ENCODE data around the gene ZFP69B.
"Not testable (repeated sequence)": the region's sequence is repeated elsewhere in the genome, so short reads cannot be mapped to it uniquely, and the experiment has no call there.

Gene ZFP69B

DNA sequence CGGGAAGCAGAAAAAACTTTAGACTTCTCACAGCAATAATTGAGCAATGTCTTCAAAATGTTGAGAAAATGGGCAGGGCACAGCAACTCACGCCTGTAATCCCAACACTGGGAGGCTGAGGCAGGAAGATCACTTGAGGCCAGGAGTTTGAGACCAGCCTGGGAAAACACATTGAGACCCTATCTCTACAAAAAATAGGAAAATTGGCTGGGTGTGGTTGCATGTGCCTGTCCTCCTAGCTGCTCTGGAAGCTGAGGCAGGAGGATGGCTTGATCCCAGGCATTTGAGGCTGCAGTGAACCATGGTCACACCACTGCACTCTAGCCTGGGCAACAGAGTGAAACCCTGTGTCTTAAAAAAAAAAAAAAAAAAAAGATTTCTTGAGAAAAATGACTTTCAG lies 19.1 kb downstream of the ZFP69B start:
- FAIRE-seq (no peak), DNase-seq (ENCODE audit: insufficient read length, low spot score) (no peak)
- TF ChIP-seq CTCF (IDR thresholded peaks at IDR 0.05; ENCODE audit: insufficient read depth, missing control alignments), result no peak

GRCh38 chr1:40475268-40475667 lies 25.0 kb downstream of the ZFP69B start:
- FAIRE-seq, result peak; percentile 38
- no peak for TF ChIP-seq CTCF (IDR thresholded peaks at IDR 0.05; ENCODE audit: insufficient read depth, missing control alignments)
- no peak for DNase-seq (ENCODE audit: insufficient read length, low spot score)

- DNase-seq (ENCODE audit: insufficient read length, low spot score), result peak; percentile 60
- FAIRE-seq, result no peak
- TF ChIP-seq CTCF (IDR thresholded peaks at IDR 0.05; ENCODE audit: insufficient read depth, missing control alignments), result no peak
Observed at GRCh38 chr1:40476924-40477677, 26.8 kb downstream of the ZFP69B start, which contains the start of gene ZFP69. TSS of gene ZFP69 (plus strand) at chr1:40477290. CDS start at chr1:40479362, 2,072 bp downstream.

- no peak for TF ChIP-seq CTCF (IDR thresholded peaks at IDR 0.05; ENCODE audit: insufficient read depth, missing control alignments)
- no peak for FAIRE-seq
- no peak for DNase-seq (ENCODE audit: insufficient read length, low spot score)
Observed at GRCh38 chr1:40477678-40478053, 27.4 kb downstream of the ZFP69B start.

DNA sequence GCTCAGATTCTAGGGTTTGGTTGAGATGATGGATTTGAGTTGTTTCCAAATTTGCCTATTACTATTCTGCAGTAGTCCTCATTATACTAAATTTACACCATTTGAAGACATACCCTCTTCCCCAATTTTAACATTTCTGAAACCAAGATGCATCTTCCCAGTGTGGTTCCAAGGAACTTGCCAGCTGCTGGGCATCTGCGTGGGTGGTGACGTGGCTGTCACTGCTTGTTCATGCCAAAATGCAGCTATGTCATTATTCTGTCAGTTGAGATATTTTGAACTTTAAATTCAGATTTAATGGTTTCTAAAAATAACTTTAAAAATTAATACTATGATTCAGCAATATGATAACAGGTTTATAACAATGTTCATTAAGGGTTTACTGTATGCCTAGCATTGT lies 28.0 kb downstream of the ZFP69B start:
- DNase-seq (ENCODE audit: insufficient read length, low spot score) (no peak), FAIRE-seq (no peak)
- no peak for TF ChIP-seq CTCF (IDR thresholded peaks at IDR 0.05; ENCODE audit: insufficient read depth, missing control alignments)

DNA sequence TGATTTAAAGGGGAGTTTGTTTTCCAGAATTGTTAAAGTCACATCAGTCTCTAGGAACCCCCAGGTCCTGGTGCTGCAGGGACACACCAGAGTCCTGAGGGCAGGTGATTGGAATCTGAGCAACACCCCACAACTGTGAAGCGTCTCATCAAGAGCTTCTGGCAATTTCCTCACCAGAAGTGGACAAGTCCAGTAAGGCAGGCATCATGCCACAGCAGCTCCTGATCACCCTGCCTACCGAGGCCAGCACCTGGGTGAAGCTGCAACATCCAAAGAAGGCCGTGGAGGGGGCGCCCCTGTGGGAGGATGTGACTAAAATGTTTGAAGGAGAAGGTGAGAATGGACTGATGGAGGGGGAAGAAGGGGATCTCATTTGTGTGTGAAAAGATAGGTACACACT lies 28.9 kb downstream of the ZFP69B start:
- DNase-seq (ENCODE audit: insufficient read length, low spot score), result no peak
- no peak for FAIRE-seq
- no peak for TF ChIP-seq CTCF (IDR thresholded peaks at IDR 0.05; ENCODE audit: insufficient read depth, missing control alignments)

DNA sequence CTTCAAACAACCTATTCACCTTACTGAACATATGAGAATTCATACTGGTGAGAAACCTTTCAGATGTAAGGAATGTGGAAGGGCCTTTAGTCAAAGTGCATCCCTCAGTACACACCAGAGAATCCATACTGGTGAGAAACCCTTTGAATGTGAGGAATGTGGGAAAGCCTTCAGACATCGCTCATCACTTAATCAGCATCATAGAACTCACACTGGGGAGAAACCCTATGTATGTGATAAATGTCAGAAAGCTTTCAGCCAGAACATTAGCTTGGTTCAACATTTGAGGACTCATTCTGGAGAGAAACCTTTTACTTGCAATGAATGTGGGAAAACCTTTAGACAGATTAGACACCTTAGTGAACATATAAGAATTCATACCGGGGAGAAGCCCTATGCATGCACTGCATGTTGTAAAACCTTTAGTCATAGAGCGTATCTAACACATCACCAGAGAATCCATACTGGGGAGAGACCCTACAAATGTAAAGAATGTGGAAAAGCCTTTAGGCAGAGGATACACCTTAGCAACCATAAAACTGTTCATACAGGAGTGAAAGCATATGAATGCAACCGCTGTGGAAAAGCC lies 45.1 kb downstream of the ZFP69B start:
- no peak for TF ChIP-seq CTCF (IDR thresholded peaks at IDR 0.05; ENCODE audit: insufficient read depth, missing control alignments)
- no peak for DNase-seq (ENCODE audit: insufficient read length, low spot score)
- no peak for FAIRE-seq

DNA sequence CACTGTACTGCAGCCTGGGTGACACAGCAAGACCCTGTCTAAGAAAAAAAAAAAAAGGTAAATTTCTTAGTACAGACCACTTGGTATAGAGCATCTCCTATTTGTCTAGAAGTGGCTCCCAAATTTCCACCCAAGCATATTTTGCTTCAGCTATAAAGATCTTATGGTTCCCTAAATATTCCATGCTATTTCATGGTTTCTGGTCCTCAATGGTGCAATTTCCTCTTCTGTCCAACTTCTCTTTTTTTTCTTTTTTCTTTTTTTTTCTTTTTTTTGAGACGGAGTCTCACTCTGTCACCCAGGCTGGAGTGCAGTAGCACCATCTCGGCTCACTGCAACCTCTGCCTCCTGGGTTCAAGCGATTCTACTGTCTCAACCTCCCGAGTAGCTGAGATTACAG lies 52.4 kb downstream of the ZFP69B start:
- FAIRE-seq; DNase-seq (ENCODE audit: insufficient read length, low spot score): not testable (repeated sequence)

All from D721Med (cell line).